Peyer's patch (tissue), 4 donors: Measurements from ENCODE around the gene SLC35E1.

Experiments
- POLR2A ChIP-seq, 2 donors: fragments of 450-650 bp; IDR thresholded peaks; one replicate each; pipeline ENCODE4 v1.5.1; 2017; ENCODE audit warnings: antibody characterized with exemption in 2 of 2, mild to moderate bottlenecking in 2 of 2, moderate library complexity in 2 of 2
- TF ChIP-seq, protein P1 (sequence below), 6 experiments: fragments of 450-650 bp in 4 of 6; fragments of 200-600 bp in 2 of 6; sonication (generic) in 1 of 6; IDR thresholded peaks; one replicate each; pipeline ENCODE4 v1.5.1; 2017 to 2019; ENCODE audit warnings: antibody characterized with exemption in 6 of 6, mild to moderate bottlenecking in 3 of 6, moderate library complexity in 1 of 6

DNA sequence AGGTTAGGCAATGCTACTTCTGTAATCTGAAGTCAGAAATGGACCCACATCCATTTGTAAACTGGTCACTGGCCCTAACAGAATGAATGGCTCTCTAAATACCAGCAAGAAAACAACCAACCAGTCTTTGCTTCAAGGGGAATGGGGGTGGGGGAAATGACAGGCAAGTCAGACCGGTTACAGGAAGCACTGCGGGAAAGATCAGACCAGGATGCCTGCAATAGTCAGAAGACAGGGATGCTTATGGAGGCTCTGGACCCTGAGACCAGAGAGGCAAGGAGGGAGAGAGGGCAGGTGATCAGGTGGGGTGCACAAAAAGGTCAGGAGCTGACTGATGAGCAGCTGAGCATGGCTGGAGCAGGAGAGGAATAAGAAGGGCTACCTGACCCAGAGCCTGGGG is 42.7 kb upstream of the SLC35E1 start:
- TF ChIP-seq POLR2A (IDR thresholded peaks at IDR 0.05), result no peak
- TF ChIP-seq, protein P1, sequence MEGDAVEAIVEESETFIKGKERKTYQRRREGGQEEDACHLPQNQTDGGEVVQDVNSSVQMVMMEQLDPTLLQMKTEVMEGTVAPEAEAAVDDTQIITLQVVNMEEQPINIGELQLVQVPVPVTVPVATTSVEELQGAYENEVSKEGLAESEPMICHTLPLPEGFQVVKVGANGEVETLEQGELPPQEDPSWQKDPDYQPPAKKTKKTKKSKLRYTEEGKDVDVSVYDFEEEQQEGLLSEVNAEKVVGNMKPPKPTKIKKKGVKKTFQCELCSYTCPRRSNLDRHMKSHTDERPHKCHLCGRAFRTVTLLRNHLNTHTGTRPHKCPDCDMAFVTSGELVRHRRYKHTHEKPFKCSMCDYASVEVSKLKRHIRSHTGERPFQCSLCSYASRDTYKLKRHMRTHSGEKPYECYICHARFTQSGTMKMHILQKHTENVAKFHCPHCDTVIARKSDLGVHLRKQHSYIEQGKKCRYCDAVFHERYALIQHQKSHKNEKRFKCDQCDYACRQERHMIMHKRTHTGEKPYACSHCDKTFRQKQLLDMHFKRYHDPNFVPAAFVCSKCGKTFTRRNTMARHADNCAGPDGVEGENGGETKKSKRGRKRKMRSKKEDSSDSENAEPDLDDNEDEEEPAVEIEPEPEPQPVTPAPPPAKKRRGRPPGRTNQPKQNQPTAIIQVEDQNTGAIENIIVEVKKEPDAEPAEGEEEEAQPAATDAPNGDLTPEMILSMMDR (IDR thresholded peaks at IDR 0.05), result no peak
